D341Med (cell line): ENCODE results near the gene FBXO44.

Source experiments
- DNase-seq: peaks from one replicate; pipeline ENCODE4 v3.0.0; 2012; ENCODE audit warnings: low spot score

Gene FBXO44

GRCh38 chr1:11659748-11660147 is 5.1 kb downstream of the FBXO44 start:
- no peak for DNase-seq

DNA sequence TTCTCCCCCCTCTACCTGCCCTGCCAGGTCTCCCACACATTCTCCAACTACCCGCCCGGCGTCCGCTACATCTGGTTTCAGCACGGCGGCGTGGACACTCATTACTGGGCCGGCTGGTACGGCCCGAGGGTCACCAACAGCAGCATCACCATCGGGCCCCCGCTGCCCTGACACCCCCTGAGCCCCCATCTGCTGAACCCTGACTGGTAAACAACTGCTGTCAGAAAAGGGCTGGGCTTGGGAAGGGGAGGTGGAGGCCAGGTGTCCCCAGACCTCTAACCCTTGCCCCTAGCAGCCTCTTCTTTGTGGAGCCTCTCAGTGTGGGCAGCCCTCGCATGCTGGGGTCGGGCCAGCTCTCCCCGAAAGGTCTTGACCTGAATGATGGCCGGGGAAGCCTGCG is 6.4 kb downstream of the FBXO44 start:
- DNase-seq: no peak

DNA sequence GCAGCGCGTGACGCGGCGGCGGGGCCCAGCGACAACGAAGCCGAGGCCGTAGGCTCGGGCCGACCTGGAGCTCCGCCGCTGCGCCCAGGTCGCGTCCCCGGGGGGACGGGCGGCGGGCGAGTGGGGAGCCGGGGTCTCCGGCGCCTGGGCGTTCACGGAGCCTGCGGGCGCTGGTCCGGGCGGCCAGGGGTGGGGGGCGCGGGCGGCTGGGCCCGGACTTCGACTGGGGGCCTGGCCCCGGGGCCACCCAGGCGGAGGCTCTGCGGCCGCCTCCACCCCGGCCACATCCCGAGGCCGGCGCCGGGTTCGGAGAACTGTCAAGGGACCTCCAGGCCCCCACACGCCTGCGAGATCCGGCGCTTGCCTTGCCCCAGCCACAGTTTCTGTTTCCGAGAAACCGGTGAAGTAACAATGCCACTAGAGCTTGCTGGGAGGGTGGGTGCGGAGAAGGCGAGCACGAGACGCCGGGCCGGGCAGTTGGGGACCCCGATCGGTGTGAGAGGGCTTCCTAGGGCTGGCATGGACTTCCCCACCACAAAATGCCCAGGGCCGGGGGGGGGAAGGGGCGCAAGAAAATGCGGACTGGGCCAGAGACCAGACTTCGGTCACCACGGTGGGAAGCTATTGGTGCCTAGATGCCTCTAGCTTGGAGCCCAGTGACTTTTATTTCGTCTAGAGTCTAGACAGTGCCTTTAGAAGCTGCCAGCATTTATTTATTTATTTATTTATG is 9.8 kb downstream of the FBXO44 start:
- DNase-seq: no peak

DNA sequence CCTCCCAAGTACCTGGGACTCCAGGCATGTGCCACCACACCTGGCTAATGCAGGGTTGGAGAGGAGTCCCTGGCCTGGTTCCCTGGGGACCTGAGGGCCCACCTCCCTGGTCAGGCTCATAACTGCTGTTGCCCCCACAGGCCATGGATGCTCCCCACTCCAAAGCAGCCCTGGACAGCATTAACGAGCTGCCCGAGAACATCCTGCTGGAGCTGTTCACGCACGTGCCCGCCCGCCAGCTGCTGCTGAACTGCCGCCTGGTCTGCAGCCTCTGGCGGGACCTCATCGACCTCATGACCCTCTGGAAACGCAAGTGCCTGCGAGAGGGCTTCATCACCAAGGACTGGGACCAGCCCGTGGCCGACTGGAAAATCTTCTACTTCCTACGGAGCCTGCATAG is 13.8 kb downstream of the FBXO44 start:
- no peak for DNase-seq

GRCh38 chr1:11670747-11671146 is 16.1 kb downstream of the FBXO44 start:
- DNase-seq: no peak

DNA sequence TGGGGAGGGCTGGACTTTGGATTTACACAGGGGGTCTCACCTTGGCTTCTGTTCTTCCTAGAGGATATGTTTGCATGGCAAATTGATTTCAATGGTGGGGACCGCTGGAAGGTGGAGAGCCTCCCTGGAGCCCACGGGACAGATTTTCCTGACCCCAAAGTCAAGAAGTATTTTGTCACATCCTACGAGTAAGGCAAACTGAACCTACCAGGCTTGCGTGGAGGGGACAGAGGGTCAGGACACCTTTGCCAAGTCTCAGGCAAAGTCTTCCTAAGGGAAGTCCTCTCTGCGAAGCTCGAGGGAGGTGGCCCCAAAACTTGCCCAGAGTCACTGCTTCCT is 16.5 kb downstream of the FBXO44 start:
- DNase-seq: no peak

DNA sequence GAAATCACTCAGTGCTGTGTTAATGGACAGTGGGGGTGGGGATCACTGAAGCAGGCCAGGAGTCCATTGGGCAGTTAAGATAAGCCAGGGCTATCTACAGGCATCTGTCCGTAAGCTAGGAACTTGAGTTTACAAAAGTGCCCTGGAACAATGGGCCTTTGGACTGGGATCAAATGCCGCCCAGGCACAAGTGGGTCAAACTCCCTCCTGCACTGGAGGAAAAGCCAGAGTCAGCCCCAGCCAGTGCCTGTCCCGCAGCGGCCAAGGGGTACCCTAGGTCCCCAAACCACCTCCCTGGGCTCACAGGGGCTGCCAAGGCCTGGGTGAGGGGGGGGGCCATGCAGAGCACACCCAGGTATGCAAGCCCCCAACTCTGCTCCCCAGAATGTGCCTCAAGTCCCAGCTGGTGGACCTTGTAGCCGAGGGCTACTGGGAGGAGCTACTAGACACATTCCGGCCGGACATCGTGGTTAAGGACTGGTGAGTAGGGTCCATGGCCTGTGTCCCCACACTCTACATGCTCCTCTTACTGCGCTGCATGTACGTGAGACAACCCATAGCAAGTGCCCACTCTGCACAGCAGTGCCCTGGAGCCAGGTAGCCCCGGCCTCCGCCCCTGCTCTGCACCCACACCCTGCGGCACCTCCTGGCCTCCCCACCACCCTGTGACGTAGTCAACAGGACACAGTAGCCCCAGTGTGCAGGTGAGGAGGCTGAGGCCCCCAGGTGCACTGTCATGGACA is 17.0 kb downstream of the FBXO44 start:
- DNase-seq: no peak

DNA sequence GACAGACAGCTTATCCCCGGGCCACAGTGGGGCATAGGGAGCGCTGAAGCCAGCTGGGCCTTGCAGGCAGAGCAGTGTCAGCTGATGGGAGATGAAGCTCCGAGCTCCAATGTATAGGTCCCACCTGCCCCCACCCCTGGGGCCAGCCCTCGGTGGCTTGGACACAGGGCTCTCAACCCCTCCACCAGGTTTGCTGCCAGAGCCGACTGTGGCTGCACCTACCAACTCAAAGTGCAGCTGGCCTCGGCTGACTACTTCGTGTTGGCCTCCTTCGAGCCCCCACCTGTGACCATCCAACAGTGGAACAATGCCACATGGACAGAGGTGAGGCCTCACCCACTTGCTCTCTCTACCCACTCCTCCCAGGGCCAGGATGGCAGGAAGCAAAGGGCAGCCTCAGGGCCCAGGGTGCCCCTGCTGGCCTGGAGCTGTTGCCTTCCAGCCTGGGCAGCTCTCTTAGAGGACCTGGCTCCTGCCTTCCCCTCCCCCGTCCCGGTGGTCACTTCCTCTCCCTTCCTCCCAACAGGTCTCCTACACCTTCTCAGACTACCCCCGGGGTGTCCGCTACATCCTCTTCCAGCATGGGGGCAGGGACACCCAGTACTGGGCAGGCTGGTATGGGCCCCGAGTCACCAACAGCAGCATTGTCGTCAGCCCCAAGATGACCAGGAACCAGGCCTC is 18.6 kb downstream of the FBXO44 start:
- no peak for DNase-seq

GRCh38 chr1:11674488-11674887 is 19.8 kb downstream of the FBXO44 start:
- no peak for DNase-seq

DNA sequence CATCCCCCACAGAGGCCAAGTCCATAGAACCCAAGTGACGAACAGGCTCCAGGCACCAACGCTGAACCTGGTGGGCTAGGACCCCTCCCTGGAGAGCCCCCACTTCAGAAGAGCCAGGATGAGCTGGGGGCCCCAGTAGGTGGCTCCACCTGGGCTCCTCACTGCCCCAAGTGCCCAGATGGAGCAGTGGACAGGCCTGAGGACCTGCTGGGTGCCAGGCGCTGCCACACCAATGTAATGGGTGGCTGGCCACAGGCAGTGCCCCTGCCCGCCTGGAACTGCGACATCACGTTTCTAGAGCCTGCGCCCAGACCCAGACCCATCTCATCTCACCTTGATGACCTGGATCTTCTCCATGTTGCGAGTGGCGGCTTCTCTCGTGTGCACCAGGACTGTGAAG is 20.6 kb downstream of the FBXO44 start:
- no peak for DNase-seq

- no peak for DNase-seq
Measured at GRCh38 chr1:11676386-11677103, 21.9 kb downstream of the FBXO44 start.

GRCh38 chr1:11678442-11678841 is 23.8 kb downstream of the FBXO44 start:
- DNase-seq: no peak

GRCh38 chr1:11680270-11681070 is 25.8 kb downstream of the FBXO44 start:
- DNase-seq: no peak

DNA sequence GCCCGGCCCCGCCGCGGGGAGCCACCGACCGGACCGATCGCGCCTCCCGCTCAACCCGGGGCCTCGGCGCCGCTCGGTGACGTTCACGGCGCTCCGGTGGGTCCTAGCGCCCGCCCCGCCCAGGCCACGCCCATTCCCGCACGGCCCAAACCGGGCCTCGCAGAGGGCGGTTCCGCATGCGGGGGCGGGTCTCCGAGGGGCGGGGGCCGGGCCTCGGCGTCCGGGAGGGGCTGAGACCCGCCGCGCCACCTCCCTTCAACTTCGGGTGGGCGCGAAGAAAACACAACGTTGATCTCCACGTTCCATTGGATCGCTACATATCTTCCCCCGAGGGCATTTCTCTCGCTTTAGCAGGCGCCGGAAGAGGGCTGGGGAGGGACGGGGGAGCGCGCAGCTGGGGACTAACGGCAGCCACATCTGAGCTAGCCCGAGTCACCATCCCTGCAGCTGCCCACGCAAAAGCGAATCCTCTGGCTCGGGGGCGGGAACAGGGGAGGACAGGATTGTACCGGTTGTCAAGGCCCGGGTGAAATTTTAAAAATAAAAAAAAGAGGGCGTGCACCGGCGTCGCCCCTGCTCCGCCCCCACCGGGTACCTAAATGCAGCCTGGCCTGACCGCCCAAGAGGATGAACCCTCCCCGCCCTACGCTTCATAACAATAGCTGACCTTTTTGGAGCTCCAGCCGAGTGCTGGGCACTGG is 26.5 kb downstream of the FBXO44 start, which contains the start of gene MAD2L2:
TSS of gene MAD2L2 (minus strand) at position 78 of the 701 bp plus-strand sequence. CDS start 547 bp downstream, outside the sequence.
- DNase-seq: peak; percentile 94

DNA sequence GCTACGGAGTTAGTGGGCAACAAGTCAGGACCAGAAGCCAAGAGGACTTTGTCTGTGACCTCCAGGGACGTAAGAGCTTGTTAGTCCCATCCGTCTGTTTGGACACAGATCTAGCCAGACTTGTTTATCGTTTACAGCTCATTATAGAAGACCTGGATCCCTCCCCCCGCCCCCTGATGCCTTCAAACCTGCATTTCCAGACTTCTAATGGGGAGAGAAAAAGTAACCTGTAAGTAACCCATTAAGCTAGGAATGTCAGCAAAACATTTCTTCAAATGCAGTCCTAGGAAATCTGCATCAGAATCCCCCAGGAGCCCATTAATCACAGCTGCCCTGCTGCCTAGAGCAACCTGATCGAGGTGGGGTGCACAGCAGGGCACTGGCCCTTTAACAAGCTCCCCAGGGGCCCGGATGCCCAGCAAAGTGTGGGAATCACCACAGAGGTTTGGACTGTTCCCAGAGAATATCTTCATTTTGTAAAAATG is 27.7 kb downstream of the FBXO44 start:
- no peak for DNase-seq

- DNase-seq: no peak
Measured at GRCh38 chr1:11682799-11683198, 28.1 kb downstream of the FBXO44 start.

DNA sequence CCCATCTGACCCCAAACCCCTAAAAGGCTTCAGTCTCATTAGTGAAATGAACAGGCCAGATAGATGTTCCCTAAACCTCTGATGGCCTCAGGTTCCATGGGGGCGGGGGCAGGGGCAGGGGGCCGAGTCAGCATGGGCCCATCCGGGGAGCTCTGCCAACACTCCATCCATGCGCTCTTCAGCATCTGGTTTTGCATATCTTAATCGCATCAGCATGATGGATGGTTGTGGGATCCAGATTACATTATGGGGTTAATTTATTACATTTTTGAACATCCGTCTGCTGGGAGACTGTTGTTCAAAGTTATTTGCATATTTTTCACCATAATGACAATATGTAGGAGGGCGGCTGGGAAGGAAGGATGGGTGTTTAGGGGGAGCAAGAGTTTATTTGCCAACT is 29.4 kb downstream of the FBXO44 start:
- no peak for DNase-seq

DNA sequence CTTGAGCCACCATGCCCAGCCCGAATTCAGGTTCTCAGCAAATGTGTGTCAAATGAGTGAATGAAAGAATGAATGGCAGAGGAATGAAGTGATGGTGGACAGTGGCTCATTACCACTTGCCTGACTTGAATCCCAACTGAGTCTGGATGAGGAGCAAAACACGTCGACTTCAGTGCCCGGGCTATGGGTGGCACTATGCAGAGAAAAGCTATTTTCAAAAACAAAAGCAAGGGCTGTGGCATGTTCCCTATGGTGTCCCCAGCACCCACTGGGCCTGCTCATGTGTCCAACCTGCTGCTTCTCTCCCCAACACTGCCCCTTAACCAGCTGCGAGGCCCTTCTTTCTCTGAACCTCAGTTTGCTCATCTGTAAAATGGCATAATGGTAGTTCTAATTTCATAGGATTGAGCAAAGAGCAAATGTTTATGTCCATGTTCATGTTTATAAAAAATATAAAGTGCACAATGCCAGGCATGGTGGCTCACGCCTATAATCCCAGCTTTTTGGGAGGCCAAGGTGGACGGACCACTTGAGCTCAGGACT is 30.6 kb downstream of the FBXO44 start:
- DNase-seq: no peak

DNA sequence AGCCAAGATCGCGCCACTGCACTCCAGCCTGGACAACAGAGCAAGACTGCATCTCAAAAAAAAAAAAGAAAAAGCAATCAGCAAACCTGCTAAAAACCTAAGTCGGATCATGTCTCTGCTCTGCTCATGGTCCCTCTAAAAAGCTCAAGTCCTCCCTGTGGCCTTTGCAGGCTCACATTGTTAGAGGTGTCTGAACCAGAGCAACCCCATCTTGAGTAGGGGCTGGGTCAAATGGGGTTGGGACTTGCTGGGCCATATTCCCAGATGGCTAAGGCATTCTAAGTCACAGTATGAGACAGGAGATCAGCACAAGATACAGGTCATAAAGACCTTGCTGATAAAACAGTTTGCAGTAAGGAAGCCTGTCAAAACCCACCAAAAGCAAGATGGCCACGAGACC is 33.8 kb downstream of the FBXO44 start:
- no peak for DNase-seq
